Measurements from ENCODE around the gene SPACA6. TPM values are rescaled to one million over a fixed set of nuclear protein-coding genes. Genes with fewer than 3 reads are reported as not detected.

The SPACA6 gene
- total and polyA plus RNA-seq, 2 experiments from 2014 or later: 5.1 to 11.5 TPM

DNA sequence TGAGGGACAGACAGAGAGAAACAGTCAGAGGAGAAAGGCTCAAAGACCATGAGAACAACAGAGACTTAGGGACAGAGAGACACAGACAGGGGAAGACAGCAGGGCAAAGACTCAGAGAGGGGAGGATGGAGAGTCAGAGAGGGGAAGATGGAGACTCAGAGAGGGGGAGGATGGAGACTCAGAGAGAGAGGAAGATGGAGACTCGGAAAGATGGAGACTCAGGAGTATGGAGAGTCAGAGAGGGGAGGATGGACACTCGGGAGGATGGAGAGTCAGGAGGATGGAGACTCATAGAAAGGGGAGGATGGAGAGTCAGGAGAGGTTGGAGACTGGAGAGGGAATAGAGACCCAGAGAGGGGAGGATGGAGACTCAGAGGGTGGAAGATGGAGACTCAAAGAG is 689 bp downstream of the SPACA6 start (continued):
- TF ChIP-seq ZNF331 (CRISPR knock-in tag; IDR thresholded peaks at IDR 0.05; ENCODE audit: low read depth): no peak
- no peak for TF ChIP-seq ETS1 (IDR thresholded peaks at IDR 0.05)
- TF ChIP-seq, protein P1, sequence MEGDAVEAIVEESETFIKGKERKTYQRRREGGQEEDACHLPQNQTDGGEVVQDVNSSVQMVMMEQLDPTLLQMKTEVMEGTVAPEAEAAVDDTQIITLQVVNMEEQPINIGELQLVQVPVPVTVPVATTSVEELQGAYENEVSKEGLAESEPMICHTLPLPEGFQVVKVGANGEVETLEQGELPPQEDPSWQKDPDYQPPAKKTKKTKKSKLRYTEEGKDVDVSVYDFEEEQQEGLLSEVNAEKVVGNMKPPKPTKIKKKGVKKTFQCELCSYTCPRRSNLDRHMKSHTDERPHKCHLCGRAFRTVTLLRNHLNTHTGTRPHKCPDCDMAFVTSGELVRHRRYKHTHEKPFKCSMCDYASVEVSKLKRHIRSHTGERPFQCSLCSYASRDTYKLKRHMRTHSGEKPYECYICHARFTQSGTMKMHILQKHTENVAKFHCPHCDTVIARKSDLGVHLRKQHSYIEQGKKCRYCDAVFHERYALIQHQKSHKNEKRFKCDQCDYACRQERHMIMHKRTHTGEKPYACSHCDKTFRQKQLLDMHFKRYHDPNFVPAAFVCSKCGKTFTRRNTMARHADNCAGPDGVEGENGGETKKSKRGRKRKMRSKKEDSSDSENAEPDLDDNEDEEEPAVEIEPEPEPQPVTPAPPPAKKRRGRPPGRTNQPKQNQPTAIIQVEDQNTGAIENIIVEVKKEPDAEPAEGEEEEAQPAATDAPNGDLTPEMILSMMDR (conservative IDR thresholded peaks at IDR 0.05; ENCODE audit: low read depth in 2 of 2): no peak
- no peak for TF ChIP-seq POLR2AphosphoS5 (IDR thresholded peaks at IDR 0.05; ENCODE audit: low read depth)
- no peak for TF ChIP-seq NANOG (IDR thresholded peaks at IDR 0.05; ENCODE audit: borderline replicate concordance)
- TF ChIP-seq EZH2phosphoT487 (IDR thresholded peaks at IDR 0.05; ENCODE audit: unreplicated experiment): no peak

DNA sequence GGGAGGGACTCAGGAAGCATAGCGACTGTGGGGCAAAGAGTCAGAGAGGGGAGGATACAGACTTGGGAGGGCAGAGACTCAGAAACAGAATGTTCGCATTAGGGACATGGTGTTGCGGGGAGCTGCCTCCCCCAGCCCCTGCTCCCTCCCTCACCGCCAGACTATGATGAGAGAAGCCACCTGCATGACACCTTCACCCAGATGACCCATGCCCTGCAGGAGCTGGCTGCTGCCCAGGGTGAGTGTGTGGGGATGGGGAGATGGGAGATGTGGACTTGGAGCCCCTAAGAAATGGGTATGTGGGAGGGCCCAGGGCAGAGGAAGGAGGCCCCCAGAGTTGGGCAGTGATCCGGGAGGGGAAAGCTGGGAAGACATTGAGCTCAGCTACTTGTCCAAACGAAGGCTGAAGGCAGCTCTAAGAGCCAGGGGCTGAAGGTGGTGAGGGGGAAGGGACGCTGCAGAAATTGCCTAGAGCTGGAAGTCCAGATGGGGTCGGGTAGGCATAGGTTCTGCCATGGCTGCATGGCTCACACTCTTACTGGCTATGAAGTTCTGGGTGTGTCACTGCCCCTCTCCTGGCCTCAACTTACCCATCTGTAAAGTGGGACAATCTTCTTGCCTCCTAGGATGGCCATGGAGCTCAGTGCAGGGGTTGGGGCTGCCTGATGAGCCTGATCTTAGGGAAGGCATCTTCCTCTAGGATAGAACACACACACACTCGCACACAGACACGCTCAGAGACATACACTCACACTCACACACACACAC is 1.4 kb downstream of the SPACA6 start:
- no peak overlapping the region for H3K4me2 ChIP-seq
- no peaks in the 10 kb centered on the region for H3K27me3 ChIP-seq (ENCODE audit: insufficient read depth)
- H2AFZ ChIP-seq: no peak overlapping the region
- no peaks in the 10 kb centered on the region for H3K9me2 ChIP-seq (ENCODE audit: insufficient read depth)
- peaks cover 16% of the 10 kb centered on the region; the same call in 1 of the 2 replicates for H3K79me2 ChIP-seq (replicated peaks; ENCODE audit: insufficient read depth)
- Mint-ChIP-seq H3K27ac (no peak overlapping the region), H3K36me3 (ENCODE audit: low read depth) (peaks cover 33% of the 10 kb centered on the region; the same call in 2 of the 3 replicates), H3K27me3 (ENCODE audit: insufficient read depth, low read depth, poor library complexity) (peaks cover 12% of the 10 kb centered on the region), H3K4me3 (no peak overlapping the region; the same call in 2 of the 3 replicates), H3K4me1 (peaks cover 25% of the 10 kb centered on the region), H3K9me3 (no peaks in the 10 kb centered on the region; the same call in none of the 3 replicates)
- H3K4me1 ChIP-seq (ENCODE audit: insufficient read depth): peaks cover 6% of the 10 kb centered on the region; the same call in 1 of the 2 replicates
- DNase-seq (ENCODE audit: low spot score) (no peak), ATAC-seq (no peak)
- H3F3A ChIP-seq (replicated peaks; ENCODE audit: low read depth): no peaks in the 10 kb centered on the region
- H3K27ac ChIP-seq (ENCODE audit: low read depth): no peak overlapping the region
- no peak overlapping the region for H3K4me3 ChIP-seq
- no peaks in the 10 kb centered on the region; the same call in 1 of the 2 replicates for H4K20me1 ChIP-seq (replicated peaks; ENCODE audit: insufficient read depth)
- no peaks in the 10 kb centered on the region for H3K36me3 ChIP-seq (ENCODE audit: insufficient read depth)
- TF ChIP-seq ZNF331 (CRISPR knock-in tag; IDR thresholded peaks at IDR 0.05; ENCODE audit: low read depth) (no peak), REST (IDR thresholded peaks at IDR 0.05; ENCODE audit: unreplicated experiment) (no peak), POLR2AphosphoS5 (IDR thresholded peaks at IDR 0.05; ENCODE audit: low read depth) (no peak), ETS1 (IDR thresholded peaks at IDR 0.05) (no peak), EZH2phosphoT487 (IDR thresholded peaks at IDR 0.05; ENCODE audit: unreplicated experiment) (no peak), NANOG (IDR thresholded peaks at IDR 0.05; ENCODE audit: borderline replicate concordance) (no peak), CREB1 (CRISPR knock-in tag; IDR thresholded peaks at IDR 0.05; ENCODE audit: low read depth) (no peak), EZH2 (IDR thresholded peaks at IDR 0.05; ENCODE audit: low read depth, unreplicated experiment) (no peak), JUNB (IDR thresholded peaks at IDR 0.05; ENCODE audit: unreplicated experiment) (no peak), ZNF114 (CRISPR knock-in tag; IDR thresholded peaks at IDR 0.05) (no peak), STAT1 (IDR thresholded peaks at IDR 0.05; ENCODE audit: unreplicated experiment) (no peak)
- TF ChIP-seq, protein P1 (conservative IDR thresholded peaks at IDR 0.05; ENCODE audit: low read depth in 2 of 2): no peak
